GM12874 (cell line): Measurements from ENCODE around the gene IL4R.

Source experiments
- CTCF ChIP-seq: IDR thresholded peaks from 2 replicates; pipeline ENCODE4 v1.5.1; 2011; ENCODE audit warnings: low read depth, mild to moderate bottlenecking, control low read depth, low read length, moderate library complexity; ENCODE audit not compliant: insufficient read depth

Gene IL4R

GRCh38 chr16:27304881-27305745 lies 8.7 kb upstream of the IL4R start:
- TF ChIP-seq CTCF = no peak

- no peak for TF ChIP-seq CTCF
Measured at GRCh38 chr16:27305839-27306442, 7.8 kb upstream of the IL4R start.

GRCh38 chr16:27308792-27309191 lies 5.0 kb upstream of the IL4R start:
- TF ChIP-seq CTCF = no peak

- TF ChIP-seq CTCF = no peak
Measured at GRCh38 chr16:27310576-27311447, 3.0 kb upstream of the IL4R start.

GRCh38 chr16:27311448-27311830 lies 2.3 kb upstream of the IL4R start:
- TF ChIP-seq CTCF = no peak

GRCh38 chr16:27311897-27312303 lies 1.9 kb upstream of the IL4R start:
- no peak for TF ChIP-seq CTCF

- TF ChIP-seq CTCF = no peak
Measured at GRCh38 chr16:27312580-27313421, 973 bp upstream of the IL4R start.
